Measurements from ENCODE around the gene PLAC8L1. TPM values are rescaled to one million over a fixed set of nuclear protein-coding genes. Genes with fewer than 3 reads are reported as not detected.
A peak's percentile ranks its signal among the peaks of the same experiment; 100 is the strongest.

Gene PLAC8L1
- 0.30 to 0.77 TPM (median 0.55 TPM) in 3 replicates for total RNA-seq (2021)
- percentile 60 among the genes with signal in this experiment for Bru-seq, nascent RNA
- long read RNA-seq, experiment 1, partial matches to known transcripts = 0 of 1 reads
- long read RNA-seq, experiment 1, other reads (novel, unspliced or antisense) = 1 of 1 reads
- long read RNA-seq, experiment 2 = 0 reads
- long read RNA-seq, experiment 3 = 0 reads

GRCh38 chr5:146105477-146105876 lies at the start of gene PLAC8L1:
Gene PLAC8L1 (minus strand): TSS chr5:146105577. CDS start chr5:146104311, 1,266 bp downstream.
- no peak for DNase-seq (ENCODE audit: low spot score)
- H3K27me3 Mint-ChIP-seq (ENCODE audit: low read depth) = no peaks in the 10 kb centered on the region
- H3K36me3 Mint-ChIP-seq = peaks cover 11% of the 10 kb centered on the region
- TF ChIP-seq ZNF263 (CRISPR knock-in tag; IDR thresholded peaks at IDR 0.05; ENCODE audit: low read depth) (no peak), JAZF1 (CRISPR knock-in tag; IDR thresholded peaks at IDR 0.05) (no peak), ATF3 (CRISPR knock-in tag; conservative IDR thresholded peaks at IDR 0.05) (no peak), MYBL2 (CRISPR knock-in tag; IDR thresholded peaks at IDR 0.05) (no peak), NFATC4 (CRISPR knock-in tag; IDR thresholded peaks at IDR 0.05) (no peak), AFF4 (CRISPR knock-in tag; IDR thresholded peaks at IDR 0.05; ENCODE audit: borderline replicate concordance) (no peak), KAT7 (CRISPR knock-in tag; IDR thresholded peaks at IDR 0.05; ENCODE audit: borderline replicate concordance) (no peak), NR3C1 (CRISPR knock-in tag; conservative IDR thresholded peaks at IDR 0.05; ENCODE audit: low read depth) (no peak), ZNF138 (CRISPR knock-in tag; conservative IDR thresholded peaks at IDR 0.05) (no peak), ZNF512 (CRISPR knock-in tag; IDR thresholded peaks at IDR 0.05; ENCODE audit: borderline replicate concordance) (no peak), HMGXB4 (CRISPR knock-in tag; IDR thresholded peaks at IDR 0.05) (no peak), MLX (CRISPR knock-in tag; IDR thresholded peaks at IDR 0.05) (no peak), TP53 (CRISPR knock-in tag; IDR thresholded peaks at IDR 0.05) (no peak), SMAD3 (CRISPR knock-in tag; IDR thresholded peaks at IDR 0.05; ENCODE audit: borderline replicate concordance) (no peak)
- H3K27ac Mint-ChIP-seq = no peak within 1 kb of the TSS
- H3K9me3 Mint-ChIP-seq = no peaks in the 10 kb centered on the region
- CTCF ChIA-PET = interaction anchor here (1.0 kb wide), 1 partner anchor 64 kb away, joined by 3 read pairs; no protein-coding TSS in a partner anchor
- no peak for ATAC-seq
- POLR2A ChIA-PET = no interaction called here
- peaks cover 20% of the 10 kb centered on the region for H3K4me1 Mint-ChIP-seq
- H3K4me3 Mint-ChIP-seq = no peak within 1 kb of the TSS

- POLR2A ChIA-PET = no interaction called here
- CTCF ChIA-PET = interaction anchor here (1.7 kb wide), 1 partner anchor 22 kb away, joined by 3 read pairs; no protein-coding TSS in a partner anchor
- H3K36me3 Mint-ChIP-seq = peaks cover 82% of the 10 kb centered on the region
- no peak overlapping the region for H3K27ac Mint-ChIP-seq
- no peaks in the 10 kb centered on the region for H3K4me1 Mint-ChIP-seq
- no peak overlapping the region for H3K4me3 Mint-ChIP-seq
- ATAC-seq (no peak), DNase-seq (ENCODE audit: low spot score) (no peak)
- no peaks in the 10 kb centered on the region for H3K9me3 Mint-ChIP-seq
- H3K27me3 Mint-ChIP-seq (ENCODE audit: low read depth) = no peaks in the 10 kb centered on the region
- no peak for TF ChIP-seq CREB1 (CRISPR knock-in tag; IDR thresholded peaks at IDR 0.05)
- TF ChIP-seq ZNF396 (CRISPR knock-in tag; IDR thresholded peaks at IDR 0.05; ENCODE audit: borderline replicate concordance) = no peak
- no peak for TF ChIP-seq ZNF232 (CRISPR knock-in tag; IDR thresholded peaks at IDR 0.05)
- no peak for TF ChIP-seq JUN (CRISPR knock-in tag; IDR thresholded peaks at IDR 0.05)
- no peak for TF ChIP-seq SMAD3 (CRISPR knock-in tag; IDR thresholded peaks at IDR 0.05; ENCODE audit: borderline replicate concordance)
- no peak for TF ChIP-seq MLX (CRISPR knock-in tag; IDR thresholded peaks at IDR 0.05)
- TF ChIP-seq ZNF121 (CRISPR knock-in tag; IDR thresholded peaks at IDR 0.05) = no peak
- no peak for TF ChIP-seq ZNF281 (CRISPR knock-in tag; IDR thresholded peaks at IDR 0.05)
These were observed 46.6 kb upstream of the PLAC8L1 start for GRCh38 chr5:146151970-146152369.
